Keratinocyte (primary cell): Measurements from ENCODE around the gene SNCA.

Experiments used
- CTCF ChIP-seq, 3 experiments: IDR thresholded peaks in 1 of 3; conservative IDR thresholded peaks in 1 of 3; optimal IDR thresholded peaks in 1 of 3; 2 replicates in 2 of 3; 3 replicates in 1 of 3; pipeline versions ENCODE3 to v1.5.1; 2011; ENCODE audit warnings: low read length in 3 of 3, mild to moderate bottlenecking in 3 of 3, moderate library complexity in 2 of 3, control low read depth in 1 of 3, inconsistent platforms in 1 of 3; ENCODE audit not compliant: insufficient read depth in 2 of 3; ENCODE audit errors: extremely low read depth in 1 of 3
- EZH2 ChIP-seq: IDR thresholded peaks from one replicate; pipeline ENCODE4 v1.6.1; 2012; ENCODE audit warnings: inconsistent platforms, mild to moderate bottlenecking, low read length, moderate library complexity

GRCh38 chr4:89834486-89835209 is 2.3 kb downstream of the SNCA start:
- TF ChIP-seq CTCF (optimal IDR thresholded peaks at IDR 0.05 in 1 of 3, IDR thresholded peaks at IDR 0.05 in 1 of 3, conservative IDR thresholded peaks at IDR 0.05 in 1 of 3; ENCODE audit: extremely low read depth in 1 of 3, insufficient read depth in 2 of 3, low read length in 3 of 3) (no peak), EZH2 (no peak)
